ENCODE measurements around the gene SDK2. TPM values are rescaled to one million over a fixed set of nuclear protein-coding genes. Genes with fewer than 3 reads are reported as not detected.

The SDK2 gene
- total RNA-seq, 2 donors from 2014 or later = 1.5 to 5.6 TPM

GRCh38 chr17:73637866-73638265 is 6.4 kb downstream of the SDK2 start:
- no peak for TF ChIP-seq CTCF (IDR thresholded peaks at IDR 0.05)
- Histone ChIP-seq H3K27ac (no peak overlapping the region), H3K9me3 (no peaks in the 10 kb centered on the region), H3K4me3 (no peak overlapping the region), H3K36me3 (no peaks in the 10 kb centered on the region), H3K4me1 (peaks cover 0 to 3% of the 10 kb centered on the region in 2 donors), H3K27me3 (no peaks in the 10 kb centered on the region)
- DNase-seq (ENCODE audit: low spot score) = no peak

- no peak for TF ChIP-seq CTCF (IDR thresholded peaks at IDR 0.05)
- no peaks in the 10 kb centered on the region for H3K36me3 ChIP-seq
- H3K9me3 ChIP-seq = no peaks in the 10 kb centered on the region
- H3K27me3 ChIP-seq = no peaks in the 10 kb centered on the region
- no peak overlapping the region for H3K27ac ChIP-seq
- H3K4me1 ChIP-seq = no peaks in the 10 kb centered on the region
- no peak overlapping the region for H3K4me3 ChIP-seq
- DNase-seq (ENCODE audit: low spot score) = no peak
Measured at GRCh38 chr17:73635101-73635817, 9.0 kb downstream of the SDK2 start.

- Histone ChIP-seq H3K27ac (no peak overlapping the region), H3K9me3 (no peaks in the 10 kb centered on the region), H3K36me3 (no peaks in the 10 kb centered on the region), H3K4me1 (no peaks in the 10 kb centered on the region), H3K4me3 (no peak overlapping the region), H3K27me3 (no peaks in the 10 kb centered on the region)
- no peak for TF ChIP-seq CTCF (IDR thresholded peaks at IDR 0.05)
- no peak for DNase-seq (ENCODE audit: low spot score)
Measured at GRCh38 chr17:73634629-73635028, 9.6 kb downstream of the SDK2 start.

- Histone ChIP-seq H3K4me1 (no peaks in the 10 kb centered on the region), H3K27ac (no peak overlapping the region), H3K9me3 (no peaks in the 10 kb centered on the region), H3K36me3 (no peaks in the 10 kb centered on the region), H3K27me3 (no peaks in the 10 kb centered on the region), H3K4me3 (no peak overlapping the region)
- TF ChIP-seq CTCF (IDR thresholded peaks at IDR 0.05) = no peak
- no peak for DNase-seq (ENCODE audit: low spot score)
Measured at GRCh38 chr17:73633736-73634135, 10.5 kb downstream of the SDK2 start.

GRCh38 chr17:73632513-73632912 is 11.7 kb downstream of the SDK2 start:
- no peak for DNase-seq (ENCODE audit: low spot score)
- Histone ChIP-seq H3K27me3 (no peaks in the 10 kb centered on the region), H3K36me3 (no peaks in the 10 kb centered on the region), H3K4me3 (no peak overlapping the region), H3K9me3 (no peaks in the 10 kb centered on the region), H3K27ac (no peak overlapping the region), H3K4me1 (no peaks in the 10 kb centered on the region)
- TF ChIP-seq CTCF (IDR thresholded peaks at IDR 0.05) = no peak

All from right atrium auricular region (tissue), 2 donors.